ENCODE measurements around the gene ALG2.
"Not testable (repeated sequence)": the region's sequence is repeated elsewhere in the genome, so short reads cannot be mapped to it uniquely, and the experiment has no call there.

Gene ALG2

DNA sequence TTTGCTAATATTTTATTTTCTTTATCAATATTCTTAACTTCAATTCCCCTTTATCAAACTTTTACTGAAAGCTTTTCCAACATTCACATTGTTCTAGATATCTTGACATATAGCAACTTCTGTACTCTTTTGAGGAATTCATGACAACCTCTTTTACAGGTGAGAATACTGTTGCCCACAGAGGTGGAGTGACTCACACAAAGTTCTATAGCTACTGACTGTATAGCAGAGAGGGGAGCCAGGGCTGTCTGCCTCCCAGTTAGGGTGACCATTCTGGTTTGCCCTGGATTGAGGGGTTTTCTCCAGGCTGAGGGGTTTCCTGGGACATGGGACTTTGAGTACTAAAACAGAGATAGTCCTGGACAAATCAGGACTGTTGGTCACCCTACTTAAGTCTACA, 16.6 kb upstream of the ALG2 start:
- no peak for DNase-seq (ENCODE audit: low spot score)

DNA sequence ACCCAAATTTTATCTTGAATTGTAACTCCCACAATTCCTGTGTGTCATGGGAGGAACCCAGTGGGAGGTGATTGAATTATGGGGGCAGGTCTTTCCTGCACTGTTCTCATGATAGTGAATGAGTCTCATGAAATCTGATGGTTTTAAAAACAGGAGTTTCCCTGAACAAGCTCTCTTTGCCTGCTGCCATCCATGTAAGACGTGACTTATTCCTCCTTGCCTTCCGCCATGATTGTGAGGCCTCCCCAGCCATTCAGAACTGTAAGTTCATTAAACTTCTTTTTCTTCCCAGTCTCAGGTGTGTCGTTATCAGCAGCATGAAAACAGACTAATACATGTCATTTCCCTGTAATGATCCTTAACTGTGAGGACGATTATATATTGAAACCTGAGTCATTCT, 16.1 kb upstream of the ALG2 start:
- not testable (repeated sequence) for DNase-seq (ENCODE audit: low spot score)

DNA sequence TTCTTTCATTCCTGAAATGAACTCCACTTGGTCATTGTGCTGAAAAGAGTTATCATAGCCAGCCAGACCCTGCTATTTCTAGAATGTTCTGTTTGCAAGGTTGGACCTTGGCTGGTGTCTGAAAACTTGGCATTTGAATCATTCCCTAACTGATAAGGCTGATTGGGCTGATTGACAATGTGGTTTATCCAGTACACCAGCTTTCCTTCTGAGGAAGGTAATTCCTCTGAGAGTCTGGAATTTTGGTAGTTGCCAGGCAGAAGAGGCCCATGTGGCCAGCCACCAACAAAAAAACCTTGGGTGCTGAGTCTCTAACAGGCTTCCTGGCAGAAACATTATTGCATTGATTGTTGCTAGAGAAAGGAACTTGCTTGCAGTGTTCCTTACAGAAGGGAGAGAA, 15.6 kb upstream of the ALG2 start:
- no peak for DNase-seq (ENCODE audit: low spot score)

DNA sequence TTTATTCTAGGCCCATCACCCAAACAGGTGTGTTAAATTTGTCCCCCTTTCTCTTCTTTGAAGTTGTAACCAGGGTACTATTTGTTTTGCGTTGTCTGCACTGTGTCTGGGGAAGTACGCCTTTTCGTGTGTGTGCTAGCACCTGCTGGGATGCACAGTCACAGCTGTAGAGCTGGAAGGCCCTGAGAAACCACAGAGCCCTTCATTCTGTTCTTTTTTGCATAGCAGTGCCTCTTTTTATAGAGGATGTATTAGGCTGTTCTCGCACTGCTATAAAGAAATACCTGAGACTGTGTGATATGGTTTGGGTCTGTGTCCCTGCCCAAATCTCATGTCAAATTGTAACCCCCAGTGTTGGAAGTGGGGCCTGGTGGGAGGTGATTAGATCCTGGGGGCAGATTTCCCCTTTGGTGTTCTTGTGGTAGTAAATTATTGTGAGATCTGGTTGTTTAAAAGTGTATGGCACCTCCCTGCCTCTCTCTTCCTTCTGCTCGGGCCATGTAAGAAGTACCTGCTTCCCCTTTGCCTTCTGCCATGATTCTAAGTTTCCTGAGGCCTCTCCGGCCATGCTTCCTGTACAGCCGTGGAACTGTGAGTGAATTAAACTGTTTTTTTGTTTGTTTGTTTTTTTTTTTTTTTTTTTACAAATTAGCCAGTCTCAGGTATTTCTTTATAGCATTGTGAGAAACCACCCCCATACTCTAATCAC, 14.3 kb upstream of the ALG2 start:
- DNase-seq (ENCODE audit: low spot score), result peak; percentile 80

DNA sequence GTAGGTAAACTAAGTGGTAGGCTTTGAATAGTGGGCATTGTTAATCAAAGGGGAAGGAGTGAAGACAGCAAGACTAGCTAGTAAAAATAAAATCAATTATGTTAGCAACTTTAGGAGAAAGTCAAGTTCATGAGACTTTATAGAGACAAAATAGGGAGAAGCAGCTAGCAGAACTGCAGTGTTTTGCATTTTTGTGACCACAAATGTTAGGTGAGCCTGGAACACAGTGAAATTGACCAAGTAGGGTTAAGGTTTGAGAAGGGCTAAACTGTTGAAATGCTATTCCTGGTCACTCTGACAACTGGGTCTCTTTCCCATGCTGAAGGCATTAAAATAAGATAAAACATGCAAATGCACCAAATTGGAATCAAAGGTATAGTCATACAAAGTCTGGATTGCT, 13.3 kb upstream of the ALG2 start:
- no peak for DNase-seq (ENCODE audit: low spot score)

DNA sequence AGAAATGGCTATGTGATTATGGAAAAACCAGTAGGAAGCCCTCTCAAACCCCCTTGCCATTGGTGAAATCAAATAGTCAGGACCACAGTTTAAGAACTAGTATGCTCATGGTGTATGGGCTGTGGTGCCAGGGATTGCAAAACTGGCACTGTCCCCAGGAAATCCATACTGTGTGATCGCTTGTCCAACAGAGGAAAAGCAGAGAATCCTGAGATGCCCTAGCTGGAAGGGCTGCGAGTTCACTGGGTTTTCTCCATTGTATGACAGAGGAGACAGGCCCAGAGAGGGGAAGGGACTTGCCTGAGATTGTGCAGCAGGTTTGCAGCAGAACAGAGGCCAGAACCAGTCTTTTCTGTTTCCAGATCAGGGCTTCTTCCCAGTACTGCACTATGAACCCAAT, 12.9 kb upstream of the ALG2 start:
- no peak for DNase-seq (ENCODE audit: low spot score)

DNA sequence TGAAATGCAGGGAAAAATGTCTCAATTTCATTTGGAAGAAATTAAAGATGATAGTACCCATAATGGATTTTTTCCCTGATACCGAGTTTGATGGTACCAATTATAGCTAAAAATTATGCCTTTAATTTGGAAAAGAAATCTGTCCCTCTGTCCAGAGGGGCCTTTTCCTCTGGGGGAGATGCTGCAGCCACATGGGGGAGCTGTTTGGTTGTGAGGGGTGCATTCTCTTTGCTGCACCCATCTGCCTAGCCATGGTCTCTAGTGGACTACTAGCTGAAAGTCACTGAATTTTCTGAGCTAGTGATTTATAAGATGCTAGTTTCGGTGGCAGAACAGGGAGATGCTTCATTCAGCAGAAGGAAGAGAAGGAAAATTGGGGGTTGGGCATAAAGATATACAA, 10.0 kb upstream of the ALG2 start:
- peak; percentile 52 for DNase-seq (ENCODE audit: low spot score)

DNA sequence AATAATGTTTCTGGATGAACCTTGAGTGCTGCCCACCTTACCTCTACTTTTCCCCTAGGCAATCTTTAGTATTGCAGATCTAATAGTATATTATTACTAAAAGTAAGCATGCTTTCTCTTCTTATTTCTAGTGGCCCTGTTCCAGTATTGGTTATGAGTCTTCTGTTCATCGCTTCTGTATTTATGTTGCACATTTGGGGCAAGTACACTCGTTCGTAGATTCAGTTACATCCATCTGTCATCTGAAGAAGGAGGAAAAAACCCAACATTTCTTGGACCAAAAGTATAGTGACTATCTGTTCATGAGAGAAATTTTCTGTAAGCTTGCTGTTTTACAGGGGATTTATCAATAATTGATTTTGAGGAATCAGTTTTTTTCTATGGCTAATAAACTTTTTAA, 8.5 kb upstream of the ALG2 start:
- DNase-seq (ENCODE audit: low spot score), result no peak

DNA sequence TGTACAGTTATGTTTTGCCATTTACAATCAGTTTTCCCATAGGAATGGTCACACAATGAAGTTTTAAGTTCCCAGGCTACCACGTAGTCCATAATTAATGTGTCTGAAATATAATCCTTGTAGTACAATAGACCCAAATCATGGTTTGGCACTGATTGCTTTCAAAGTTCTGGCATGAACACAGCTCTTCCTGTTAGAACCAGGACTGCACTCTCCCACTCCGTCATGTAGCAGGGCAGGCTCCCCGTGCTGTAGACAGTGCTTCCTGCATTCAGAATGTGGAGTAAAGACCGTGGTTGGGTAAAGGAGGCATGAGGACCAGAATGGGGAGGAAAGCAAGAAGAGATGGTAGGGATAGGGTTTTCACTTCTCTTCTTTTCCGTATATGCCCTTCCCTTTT, 4.3 kb upstream of the ALG2 start:
- no peak for DNase-seq (ENCODE audit: low spot score)

DNA sequence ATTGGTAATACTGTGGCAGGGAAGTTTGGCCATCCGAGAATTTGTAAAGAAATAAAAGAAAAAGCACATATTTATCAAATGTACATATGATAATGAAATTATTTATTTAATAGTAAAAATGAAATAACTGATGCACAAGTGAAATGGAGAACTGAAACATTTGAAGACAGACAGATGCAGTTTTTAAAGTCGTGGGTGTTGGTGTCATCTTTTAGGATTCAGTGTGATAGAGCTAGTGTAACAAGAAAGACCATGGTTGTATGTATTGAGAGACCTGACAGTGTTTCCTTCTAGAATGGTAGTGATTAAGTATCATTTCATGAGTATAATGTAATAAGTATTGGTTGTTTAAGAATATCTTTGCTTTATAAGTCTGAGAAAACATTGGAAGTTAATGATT, 2.7 kb upstream of the ALG2 start:
- no peak for DNase-seq (ENCODE audit: low spot score)

DNA sequence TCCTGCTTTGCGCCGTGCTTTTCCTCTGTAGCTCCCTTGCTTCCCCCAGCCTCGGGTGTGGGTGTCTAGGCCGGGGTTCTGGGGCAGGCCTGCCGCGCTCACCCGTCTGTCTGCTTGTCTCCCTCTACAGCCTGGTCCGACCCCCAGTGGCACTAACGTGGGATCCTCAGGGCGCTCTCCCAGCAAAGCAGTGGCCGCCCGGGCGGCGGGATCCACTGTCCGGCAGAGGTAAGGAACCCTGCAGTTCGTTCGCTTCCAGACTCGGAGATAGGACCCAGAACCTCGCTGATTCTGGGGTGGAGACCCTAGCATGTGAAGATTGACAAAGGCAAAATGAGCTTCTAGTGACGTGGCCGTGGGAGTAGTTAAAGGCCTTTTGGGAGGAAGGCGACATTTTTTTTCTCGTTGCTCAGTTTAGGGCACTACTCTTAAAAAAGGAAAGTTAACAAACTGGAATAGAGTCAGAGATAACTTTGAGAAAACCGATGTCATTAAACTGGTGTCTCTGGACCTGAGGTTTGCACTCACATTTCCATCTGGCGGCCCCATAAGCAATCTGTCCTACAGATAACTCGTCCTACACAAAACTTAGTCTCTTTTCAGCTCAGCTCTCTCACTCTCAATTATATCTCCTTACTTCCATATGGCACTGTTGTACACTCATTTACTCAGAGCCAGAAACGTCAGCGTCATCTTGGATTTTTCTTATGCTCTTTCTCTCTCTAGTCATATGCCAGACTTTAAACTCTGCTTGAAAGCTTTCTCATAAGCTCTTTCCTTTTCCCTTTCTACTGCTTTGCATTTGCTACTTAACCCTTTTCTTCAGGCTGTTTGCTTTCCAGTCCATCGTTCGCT, 901 bp upstream of the ALG2 start:
- no peak for DNase-seq (ENCODE audit: low spot score)

DNA sequence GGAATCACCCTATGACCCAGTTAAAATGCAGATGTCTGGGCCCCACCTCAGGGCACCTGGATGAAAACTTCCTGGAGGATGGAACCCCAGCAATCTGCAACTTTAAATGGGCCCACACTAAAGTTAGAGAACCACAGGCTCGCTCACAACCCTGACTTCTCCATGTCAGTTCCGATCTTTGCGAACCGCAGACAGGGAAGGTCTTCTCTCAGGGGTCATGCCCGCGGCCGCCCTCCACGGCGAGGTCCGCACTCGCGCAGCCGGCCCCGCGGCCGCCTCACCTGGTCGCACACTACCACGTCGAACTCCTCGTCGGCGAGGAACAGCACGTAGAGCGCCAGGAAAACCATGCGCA, 499 bp downstream of the ALG2 start:
- DNase-seq (ENCODE audit: low spot score), result no peak

DNA sequence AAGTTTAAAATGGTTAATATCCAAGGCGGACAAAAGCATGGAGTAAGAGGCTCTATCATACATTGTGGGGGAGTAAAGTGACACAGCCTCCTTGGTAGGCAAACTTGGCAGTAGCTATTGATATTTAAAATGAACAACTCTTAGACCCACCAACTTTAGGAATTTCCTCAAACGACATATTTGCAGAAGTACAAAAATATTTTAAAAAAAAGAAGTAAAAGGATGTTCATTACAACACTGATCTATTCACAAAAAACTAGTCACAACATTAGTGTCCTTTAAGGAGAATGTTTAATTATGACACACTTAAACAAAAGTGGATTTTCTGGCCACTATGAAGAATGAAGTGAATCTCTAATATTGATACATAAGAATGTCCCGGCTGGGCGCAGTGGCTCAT, 1.7 kb downstream of the ALG2 start:
- DNase-seq (ENCODE audit: low spot score), result no peak

DNA sequence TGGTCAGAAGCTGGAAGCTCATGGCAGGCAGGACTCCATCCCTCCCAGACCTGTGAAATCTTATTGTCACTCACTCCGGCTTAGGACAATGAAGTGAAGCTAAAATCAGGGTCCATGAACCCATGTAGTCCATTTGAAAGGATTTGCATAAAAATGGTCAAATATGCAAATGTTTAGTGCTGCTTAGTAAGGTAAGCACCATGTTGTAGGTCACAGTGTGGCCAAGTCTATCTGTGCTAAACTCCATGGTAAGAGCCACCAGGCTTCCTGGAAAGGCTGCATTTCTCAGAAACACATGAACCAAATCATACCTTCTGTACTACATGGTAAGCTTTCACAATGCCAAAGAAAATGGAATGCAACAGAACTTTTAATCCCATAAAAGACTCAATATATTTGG, 5.7 kb downstream of the ALG2 start:
- DNase-seq (ENCODE audit: low spot score), result no peak

DNA sequence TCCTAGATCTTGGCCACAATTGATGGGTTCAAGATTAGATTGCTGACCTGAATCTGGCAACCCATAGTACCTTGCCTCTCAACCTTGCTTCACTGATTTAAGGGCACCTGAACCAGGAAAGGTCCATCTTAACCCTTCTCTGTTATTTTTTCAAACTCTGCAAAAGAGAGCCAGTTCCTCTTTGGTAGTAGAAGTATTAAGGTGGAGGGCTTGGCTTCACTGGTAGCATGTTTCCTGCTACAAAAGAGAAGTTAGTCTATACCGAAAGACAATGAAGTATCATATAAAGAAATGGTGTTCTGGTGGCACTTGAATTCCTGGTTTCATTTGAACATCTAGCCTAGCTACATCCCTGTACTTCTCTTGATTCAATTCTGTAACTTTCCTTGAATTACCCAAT, 8.5 kb downstream of the ALG2 start:
- DNase-seq (ENCODE audit: low spot score), result no peak

DNA sequence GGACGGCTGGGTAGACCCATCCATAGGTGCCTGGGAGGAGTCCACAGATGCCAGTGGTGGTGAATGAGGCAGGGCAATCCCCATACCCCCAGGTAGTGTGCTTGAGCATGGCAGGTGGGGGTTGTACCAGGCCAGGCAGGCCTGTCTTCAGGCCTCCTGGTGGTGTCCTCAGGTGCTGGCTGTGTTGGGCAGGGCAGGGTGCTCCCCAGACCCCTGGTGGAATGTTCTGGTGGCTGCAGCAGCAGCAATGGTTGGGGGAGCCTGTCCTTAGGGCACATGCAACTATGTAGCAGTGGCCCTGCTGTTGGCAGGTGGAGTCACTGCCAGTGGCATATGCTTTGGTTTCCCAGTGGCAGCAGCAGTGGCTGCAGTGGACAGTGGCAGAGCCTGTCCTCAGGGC, 10.0 kb downstream of the ALG2 start:
- DNase-seq (ENCODE audit: low spot score), result no peak

DNA sequence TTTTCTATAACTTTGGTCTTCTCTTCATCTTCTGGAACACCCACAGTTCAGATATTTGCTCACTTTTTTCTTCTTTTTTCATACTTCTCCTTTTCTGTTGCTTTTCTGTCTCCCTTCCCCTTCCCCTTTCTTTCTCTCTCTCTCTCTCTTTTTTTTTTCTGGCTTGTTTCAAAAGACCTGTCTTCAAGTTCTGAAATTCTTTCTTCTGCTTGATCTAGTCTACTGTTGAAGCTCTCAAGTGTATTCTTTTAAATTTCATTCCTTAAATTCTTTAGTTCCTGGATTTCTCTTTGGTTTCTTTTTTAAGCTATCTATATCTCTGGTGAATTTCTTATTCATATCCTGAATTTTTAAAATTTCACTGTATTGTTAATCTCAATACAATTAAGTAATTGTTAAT, 11.2 kb downstream of the ALG2 start:
- no peak for DNase-seq (ENCODE audit: low spot score)

DNA sequence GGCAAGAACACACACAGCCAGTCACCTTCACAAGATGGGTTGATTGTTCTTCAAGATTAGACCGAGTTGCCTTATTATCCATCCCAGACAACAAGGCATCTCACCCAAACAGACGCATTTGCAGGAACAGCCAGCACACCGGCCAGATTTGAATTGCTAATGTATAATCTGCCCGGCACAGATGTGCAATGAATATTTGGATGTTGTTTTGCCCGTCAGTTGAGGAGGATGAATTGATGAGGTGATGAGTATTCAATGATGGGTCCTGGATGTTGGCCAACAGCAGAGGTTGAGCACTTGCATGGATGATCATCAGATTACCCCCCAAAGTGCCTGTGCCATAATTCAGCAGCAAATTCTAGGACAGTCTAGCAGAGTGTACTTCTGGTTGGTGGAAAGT, 20.1 kb downstream of the ALG2 start:
- no peak for DNase-seq (ENCODE audit: low spot score)

DNA sequence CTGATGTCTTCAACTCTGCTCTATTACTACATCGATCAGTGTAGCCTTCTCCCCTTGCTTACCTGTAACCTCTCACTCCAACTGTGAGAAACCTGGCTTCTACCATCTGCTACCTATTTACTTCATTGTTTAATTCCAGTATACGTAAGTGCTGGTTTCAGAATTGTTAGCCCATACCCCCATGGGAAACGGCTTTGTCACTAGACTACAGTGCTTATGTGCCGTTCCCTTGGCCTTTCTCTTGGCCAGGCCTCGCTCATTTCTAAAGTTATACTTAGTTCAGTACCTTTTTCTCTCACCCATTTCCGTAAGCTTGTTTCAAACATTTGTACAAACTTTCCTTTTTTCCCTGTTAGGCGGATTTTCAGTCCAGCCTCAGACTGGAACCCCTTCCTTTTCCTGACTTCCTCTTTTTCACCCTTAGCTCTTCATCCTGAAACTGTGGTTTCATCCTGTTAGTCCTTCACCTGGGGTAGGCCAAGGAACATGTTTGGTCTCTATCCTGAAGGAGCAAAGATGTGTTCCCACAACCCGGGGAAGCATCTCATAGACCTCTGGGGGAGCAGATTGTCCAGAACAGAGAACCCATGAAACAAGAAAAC, 21.7 kb downstream of the ALG2 start:
- DNase-seq (ENCODE audit: low spot score), result no peak

DNA sequence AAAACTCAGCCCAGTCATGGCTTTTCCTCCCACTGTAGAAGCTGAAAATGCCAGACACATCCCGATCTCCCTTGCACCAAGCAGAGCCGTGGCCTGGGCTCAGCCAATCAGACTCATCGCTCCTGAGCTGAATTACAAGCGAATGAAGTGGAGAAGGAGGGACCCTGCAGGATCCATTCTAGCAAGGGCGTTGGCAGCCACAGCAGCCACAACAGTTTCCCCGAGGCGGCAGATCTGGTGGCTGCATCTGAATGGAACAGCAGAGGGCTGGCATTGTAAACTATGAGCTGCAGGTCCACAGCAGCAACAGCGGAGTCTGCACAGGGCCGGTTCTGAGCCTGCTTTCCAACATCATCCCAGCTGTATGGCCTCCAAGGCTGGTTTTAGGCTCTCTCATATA, 23.8 kb downstream of the ALG2 start:
- DNase-seq (ENCODE audit: low spot score), result no peak

DNA sequence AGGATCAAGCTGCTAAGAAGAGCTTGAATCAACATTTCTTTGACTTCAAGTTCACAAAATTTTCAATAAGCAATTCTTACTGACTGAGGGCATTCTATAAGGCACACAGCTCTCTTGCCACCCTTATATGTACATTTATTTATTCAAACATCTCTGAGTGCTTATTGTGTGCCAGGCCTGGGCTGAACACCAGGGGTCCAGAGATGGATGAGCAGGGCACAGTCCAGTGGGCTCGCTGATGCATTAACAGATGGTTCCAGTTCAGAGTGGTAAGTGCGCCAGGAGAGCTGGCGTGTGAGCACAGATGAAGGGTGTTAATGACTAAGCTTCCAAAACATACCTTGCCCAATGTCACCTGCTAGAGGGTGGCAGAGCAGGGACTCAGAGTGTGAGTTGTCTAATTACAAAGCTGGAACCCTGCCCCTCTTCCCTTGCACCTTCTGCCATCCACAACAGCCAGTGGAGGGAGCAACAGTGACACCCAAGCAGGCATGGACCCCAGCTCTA, 24.6 kb downstream of the ALG2 start:
- DNase-seq (ENCODE audit: low spot score), result no peak

DNA sequence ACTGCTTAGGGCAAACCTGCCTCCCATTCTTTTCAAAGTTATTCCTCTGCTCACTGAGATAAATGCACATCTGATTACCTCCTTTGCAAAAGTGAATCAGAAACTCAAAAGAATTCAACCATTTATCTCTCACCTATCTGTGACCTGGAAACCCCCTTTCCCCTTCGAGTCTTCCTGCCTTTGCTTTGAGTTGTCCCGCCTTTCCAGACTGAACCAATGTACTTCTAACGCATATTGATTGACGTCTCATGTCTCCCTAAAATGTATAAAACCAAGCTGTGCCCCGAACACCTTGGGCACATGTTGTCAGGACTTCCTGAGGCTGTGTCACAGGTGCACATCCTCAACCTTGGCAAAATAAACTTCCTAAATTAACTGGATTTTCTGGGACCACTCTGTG, 25.3 kb downstream of the ALG2 start:
- DNase-seq (ENCODE audit: low spot score), result not testable (repeated sequence)

DNA sequence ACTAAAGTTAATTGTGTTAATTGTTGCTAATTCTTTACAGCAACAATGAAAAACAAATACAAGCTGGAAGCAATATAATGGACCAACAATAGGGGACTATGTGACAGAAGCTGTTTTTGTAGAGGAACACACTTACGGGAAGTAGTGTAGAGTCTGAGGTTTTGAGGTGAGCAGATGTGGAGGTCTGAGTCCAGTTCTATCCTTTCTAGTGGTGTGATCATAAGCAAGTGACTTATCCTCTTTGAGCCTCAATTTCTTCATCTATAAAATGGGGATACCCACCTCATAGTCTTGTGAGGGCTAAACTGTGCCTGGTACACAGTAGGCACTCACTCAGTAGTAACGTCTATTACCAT, 28.3 kb downstream of the ALG2 start:
- DNase-seq (ENCODE audit: low spot score), result no peak
